HG03139 (cell line): ENCODE results near the gene CLDN20.
"Not testable (repeated sequence)": the region's sequence is repeated elsewhere in the genome, so short reads cannot be mapped to it uniquely, and the experiment has no call there.

Source experiments
- ATAC-seq: cut with Tn5 transposase; IDR thresholded peaks from one replicate; pipeline ENCODE4 v1.9.1; 2021; ENCODE audit not compliant: unreplicated experiment

The CLDN20 gene

GRCh38 chr6:155309150-155309549, 45.3 kb downstream of the CLDN20 start:
- ATAC-seq = no peak

- ATAC-seq = no peak
These were observed 46.8 kb downstream of the CLDN20 start for GRCh38 chr6:155310596-155310995.

DNA sequence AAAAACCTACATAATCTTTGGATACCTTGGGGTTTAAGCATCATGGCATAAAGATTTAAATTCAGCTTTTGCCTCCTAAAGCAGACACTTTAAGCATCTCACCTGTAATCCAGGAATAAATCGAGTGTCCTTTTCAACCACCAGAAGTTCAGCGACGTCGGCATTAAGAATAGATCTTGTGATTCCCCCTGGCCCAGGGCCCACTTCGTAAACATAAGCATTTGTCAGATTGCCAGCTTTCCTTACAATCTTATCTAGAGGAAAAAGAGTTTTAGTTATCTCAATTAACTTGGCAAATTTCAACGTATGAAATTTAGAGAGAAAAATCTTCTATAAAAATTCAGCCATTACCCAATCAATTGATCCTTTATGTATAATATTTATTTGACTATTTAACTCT, 47.3 kb downstream of the CLDN20 start:
- ATAC-seq = no peak

GRCh38 chr6:155311583-155311982, 47.8 kb downstream of the CLDN20 start:
- ATAC-seq = no peak

DNA sequence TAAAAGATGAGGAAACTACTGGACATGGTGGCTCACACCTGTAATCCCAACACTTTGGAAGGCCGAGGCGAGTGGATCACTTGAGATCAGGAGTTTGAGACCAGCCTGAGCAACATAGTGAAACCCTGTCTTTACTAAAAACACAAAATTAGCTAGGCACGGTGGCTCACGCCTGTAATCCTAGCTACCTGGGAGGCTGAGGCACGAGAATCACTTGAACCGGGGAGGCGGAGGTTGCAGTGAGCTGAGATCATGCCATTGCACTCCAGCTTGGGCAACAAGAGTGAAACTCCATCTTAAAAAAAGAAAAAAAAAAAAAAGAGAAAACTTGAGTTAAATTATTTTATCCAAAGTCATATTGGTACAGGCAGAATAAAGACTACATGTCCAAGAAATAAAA, 49.1 kb downstream of the CLDN20 start:
- ATAC-seq = not testable (repeated sequence)

DNA sequence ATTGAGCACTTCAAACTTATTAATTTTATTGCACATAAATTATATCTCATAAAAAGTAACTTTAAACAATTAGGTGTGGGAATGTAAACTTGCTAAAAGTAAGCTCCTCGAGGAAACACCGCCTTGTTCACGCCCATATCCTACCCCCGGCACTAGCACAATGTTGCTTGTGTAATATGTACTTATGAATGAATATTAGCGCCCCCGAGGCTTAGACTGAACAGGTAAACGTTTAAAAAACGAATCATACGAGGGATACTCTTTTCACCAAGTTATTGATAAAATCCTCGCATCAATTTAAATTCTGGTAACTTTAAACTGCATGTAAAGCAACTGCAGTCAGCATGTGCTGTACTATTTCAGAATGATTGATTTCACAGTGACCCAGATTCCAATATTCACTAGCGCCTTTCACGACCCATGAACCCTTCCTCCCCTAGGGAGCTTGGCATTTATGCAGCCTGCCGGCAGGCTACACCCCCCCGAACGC, 49.8 kb downstream of the CLDN20 start:
- ATAC-seq = peak; percentile 5

- ATAC-seq = peak; percentile 98
These were observed 50.4 kb downstream of the CLDN20 start, which contains the start of gene TFB1M for GRCh38 chr6:155314092-155314772. TSS of gene TFB1M (minus strand) at chr6:155314484. CDS start at chr6:155314428, 56 bp downstream.

DNA sequence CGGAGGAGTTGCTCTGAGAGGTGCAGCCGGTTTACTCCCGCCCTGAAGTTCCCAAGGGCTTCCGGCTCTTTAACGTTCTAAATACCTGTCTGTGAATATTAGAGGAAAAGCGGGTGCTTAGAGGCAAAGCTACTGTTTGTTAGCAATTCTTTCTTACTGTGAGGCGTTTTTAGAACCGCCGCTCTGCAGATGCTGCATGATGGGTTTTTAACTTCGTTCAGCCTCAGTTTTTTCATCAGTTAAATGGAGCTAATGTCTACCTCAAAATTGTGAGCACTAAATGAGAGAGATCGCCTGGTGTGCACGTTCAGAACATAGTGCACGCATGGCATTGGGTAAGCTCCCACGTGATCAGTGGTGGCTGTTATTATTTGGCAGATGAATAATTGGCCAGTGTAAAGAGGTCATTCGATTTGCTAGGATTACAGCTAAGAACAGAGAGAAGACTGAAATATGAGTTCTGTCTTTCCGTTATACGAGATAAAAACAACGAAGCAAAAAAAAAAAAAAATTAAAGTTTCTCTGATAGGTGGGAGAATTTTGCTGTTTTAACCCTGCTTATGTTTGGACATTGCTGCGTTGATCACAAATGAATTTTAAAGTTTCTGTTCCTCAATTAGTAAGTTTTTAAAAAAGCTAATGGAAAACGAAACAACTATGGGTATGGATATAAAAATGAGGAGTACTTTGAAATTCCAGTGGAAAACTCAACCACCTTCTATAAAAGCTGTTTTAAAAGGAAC, 51.1 kb downstream of the CLDN20 start:
- peak; percentile 42 for ATAC-seq

- ATAC-seq = no peak
These were observed 51.7 kb downstream of the CLDN20 start for GRCh38 chr6:155315516-155315871.

GRCh38 chr6:155316419-155316818, 52.6 kb downstream of the CLDN20 start:
- no peak for ATAC-seq

DNA sequence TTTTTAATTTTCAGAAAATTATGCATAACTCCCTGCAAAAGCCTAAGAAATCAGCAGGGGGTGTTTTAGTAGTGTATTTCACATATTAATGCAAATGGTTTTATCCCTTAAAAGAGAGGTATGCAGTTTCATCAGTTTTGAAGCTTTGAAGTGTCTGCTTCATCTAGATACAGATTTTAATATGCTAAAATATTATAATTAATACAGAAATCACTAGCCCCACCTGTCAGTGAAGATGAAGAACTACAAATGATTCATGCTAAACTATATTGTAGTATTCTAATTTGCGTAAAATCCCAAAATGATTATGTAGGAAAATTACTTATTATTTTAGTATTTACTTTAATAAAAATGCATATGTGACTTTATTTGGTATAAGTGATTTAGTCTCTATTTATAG, 53.4 kb downstream of the CLDN20 start:
- ATAC-seq = no peak

DNA sequence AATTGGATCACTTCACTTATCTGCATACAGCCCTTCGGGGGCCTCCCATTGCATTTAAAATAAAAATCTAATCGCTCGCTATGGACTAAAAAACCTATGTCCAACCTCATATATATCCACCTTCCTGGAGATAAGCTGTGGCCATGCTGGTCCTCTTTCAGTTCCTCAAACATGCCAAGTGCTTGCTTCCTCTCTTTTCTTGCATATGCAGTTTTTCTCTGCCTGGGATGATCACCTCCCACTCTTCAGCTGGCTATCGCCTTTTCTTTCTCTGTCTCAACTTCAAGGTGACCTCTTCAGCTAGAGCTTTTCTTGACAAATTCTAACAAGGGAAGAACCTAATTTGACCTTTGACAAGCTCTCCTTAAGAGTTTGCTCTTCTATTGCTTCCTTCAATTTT, 56.1 kb downstream of the CLDN20 start:
- no peak for ATAC-seq

GRCh38 chr6:155324172-155324571, 60.4 kb downstream of the CLDN20 start:
- ATAC-seq = no peak

DNA sequence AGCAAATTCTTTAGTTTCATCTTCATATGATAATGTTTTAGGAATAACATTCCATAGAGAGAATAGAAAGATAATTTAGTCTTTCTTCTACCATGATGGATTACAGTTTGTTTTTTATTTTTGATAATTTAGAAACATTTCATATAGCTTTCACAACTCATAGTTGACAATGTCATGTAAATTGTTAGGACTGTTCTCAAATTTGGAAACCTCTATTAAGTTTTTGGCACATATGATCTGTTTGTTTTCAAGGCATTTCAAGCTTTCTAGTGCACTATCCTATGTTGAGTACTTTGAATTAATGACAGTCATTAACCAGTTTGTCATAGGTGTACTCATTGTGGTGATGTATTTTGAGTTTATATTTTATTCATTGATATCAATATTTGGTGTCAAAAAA, 61.2 kb downstream of the CLDN20 start:
- no peak for ATAC-seq

DNA sequence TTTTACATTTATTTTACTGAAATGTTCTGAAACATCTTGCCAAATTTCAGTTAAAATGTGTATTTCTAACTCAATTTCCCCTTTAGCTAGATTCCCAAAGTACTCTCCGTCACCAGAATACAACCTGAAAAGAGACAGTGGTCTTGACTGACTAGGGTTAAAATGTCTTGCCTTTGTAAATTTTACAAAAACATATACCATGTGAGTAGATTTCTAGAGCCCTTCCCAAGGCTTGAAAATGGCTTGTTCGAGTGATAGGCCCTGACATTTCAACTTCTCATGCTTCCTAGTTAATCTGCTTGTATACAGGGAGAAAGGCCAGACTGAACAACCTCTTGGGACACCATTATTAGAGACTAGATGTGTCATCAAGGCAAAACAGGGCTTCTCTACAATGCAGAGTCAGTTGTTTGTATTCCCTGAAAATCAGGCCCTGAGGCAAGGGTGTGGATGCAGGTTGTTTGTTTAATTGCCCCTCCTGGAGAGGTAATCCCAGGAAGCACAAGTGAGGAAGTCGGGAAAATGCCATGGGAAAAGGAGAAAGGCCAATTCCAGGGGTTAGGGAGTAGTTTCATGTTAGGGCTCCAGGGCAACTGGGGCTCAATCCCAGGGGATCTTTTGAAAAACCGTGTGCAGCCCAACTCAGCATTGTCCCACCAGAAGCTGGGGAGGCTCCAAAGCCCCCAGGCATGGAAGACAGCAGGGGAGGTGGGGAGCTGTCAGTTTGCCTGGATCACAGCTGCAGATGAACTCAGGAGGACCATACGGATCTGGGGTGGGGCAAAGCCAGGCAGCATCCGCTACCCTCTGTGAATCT, 62.1 kb downstream of the CLDN20 start:
- no peak for ATAC-seq
